Adrenal gland (tissue), 5 donors: ENCODE data around the gene IGSF10.

Source experiments
- CTCF ChIP-seq, 6 experiments: fragments of 450-650 bp in 4 of 6; fragments of 200-600 bp in 2 of 6; sonication (generic) in 1 of 6; IDR thresholded peaks; 1 replicate in 5 of 6; 2 replicates in 1 of 6; pipeline versions ENCODE4 v1.5.1 to v1.8.0; 2016 to 2021; ENCODE audit warnings: antibody characterized with exemption in 6 of 6, mild to moderate bottlenecking in 2 of 6, moderate library complexity in 1 of 6
- POLR2A ChIP-seq, 2 donors: fragments of 450-650 bp; IDR thresholded peaks; one replicate each; pipeline ENCODE4 v1.6.1; 2017; ENCODE audit warnings: antibody characterized with exemption in 2 of 2, mild to moderate bottlenecking in 2 of 2, moderate library complexity in 1 of 2
- donor health status: DM: no; HTN: no; CAD: no.

DNA sequence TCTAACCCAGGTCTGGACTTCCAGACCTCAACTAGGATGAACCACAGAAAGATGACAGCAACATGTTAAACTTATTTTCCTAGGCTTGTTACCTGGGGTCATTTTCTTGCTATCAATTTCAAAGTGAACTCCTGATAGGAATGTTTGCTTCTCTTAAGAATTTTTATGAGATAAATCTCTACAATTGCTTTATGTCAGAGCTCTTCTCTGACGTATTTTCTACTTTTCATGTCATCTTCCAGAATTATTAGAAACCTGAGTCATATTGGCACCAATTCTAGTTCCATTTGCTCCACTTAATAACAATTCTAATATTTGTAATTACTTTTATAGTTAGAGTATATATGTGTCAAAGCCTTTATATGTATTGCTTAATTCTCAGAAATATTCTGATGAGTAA, 2.1 kb upstream of the IGSF10 start:
- TF ChIP-seq CTCF (IDR thresholded peaks at IDR 0.05) (no peak), POLR2A (IDR thresholded peaks at IDR 0.05) (no peak)
